ENCODE data around the gene MACROD2.
"Not testable (repeated sequence)": the region's sequence is repeated elsewhere in the genome, so short reads cannot be mapped to it uniquely, and the experiment has no call there.

MACROD2 gene

DNA sequence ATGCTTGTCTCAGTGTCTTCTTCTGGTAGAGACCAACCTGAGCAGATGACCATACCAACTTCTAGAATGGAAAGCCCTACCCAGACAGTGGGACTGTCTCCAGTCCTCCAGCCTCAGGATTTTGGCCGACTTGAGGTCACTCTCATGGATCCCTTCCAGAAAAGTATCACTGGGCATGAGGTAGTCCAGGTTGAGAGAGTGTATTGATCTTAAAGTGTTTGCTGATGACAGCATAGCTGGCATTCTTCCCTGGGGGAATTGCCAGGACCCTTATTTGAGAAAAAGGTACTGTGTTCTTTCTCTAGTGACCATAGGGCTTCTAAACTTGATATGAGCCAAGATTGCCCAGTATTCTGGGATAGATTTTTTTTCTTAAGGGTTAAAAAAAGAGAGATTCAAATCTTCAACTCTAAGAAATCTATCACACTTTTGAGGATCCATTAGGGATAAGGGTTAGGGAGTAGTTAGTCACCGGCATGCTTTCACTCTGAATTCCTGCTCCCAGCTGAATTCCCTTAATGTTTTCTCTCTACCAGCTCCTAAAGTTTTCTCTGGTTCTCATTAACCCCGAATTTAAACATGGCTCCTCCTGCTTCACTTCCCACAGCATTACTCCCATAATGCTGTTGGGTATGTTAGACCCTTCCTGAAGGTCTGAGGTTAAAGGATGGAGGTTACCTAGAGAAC is 415.7 kb downstream of the MACROD2 start:
- DNase-seq (ENCODE audit: low spot score), result no peak

DNA sequence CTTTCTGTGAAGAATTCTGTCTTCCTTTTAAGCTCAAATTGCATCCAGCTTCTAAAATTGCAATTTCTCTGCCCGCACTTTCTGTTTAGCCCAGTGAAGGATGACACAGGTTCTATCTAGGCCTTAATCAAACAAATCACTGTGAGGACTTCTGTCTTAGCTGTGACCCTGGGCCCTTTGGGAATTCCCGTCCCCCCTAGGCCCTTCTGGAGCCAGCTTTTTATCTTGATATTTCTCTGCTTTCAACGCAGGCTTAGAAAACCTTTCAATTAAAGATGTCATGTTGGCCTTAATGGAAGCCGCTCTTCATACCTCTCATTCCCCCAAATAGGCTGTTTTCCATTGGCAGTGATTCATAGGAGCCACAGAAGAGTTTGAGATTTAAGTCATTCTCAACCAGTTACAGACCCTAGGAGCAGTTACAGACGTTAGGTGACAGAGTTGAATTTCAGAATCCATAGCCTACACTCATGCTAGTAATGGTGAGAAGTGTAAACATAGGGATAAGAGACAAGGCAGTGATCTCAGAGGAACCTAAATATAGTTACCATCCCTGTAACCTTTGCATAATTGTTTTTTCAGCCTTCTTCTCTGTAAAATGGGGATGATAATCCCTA is 416.9 kb downstream of the MACROD2 start:
- no peak for DNase-seq (ENCODE audit: low spot score)

DNA sequence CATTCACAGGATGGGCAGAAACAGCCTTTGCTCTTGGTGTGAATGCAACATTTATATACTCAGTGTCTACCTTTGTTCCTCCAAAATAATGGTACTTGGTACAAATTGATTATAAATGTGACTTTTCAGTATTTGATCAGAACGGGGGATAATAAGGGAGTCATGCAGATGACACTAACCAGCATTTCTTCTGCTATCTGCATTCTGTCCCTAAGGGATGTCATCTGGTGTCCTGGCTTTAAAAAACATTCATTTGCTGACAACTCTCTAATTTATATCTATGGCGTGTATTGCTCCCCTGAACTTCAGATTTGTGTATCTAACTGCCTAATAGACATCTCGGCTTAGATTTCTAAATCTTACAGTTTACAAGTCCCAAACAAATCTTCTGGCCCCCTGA is 418.5 kb downstream of the MACROD2 start:
- DNase-seq (ENCODE audit: low spot score), result no peak

DNA sequence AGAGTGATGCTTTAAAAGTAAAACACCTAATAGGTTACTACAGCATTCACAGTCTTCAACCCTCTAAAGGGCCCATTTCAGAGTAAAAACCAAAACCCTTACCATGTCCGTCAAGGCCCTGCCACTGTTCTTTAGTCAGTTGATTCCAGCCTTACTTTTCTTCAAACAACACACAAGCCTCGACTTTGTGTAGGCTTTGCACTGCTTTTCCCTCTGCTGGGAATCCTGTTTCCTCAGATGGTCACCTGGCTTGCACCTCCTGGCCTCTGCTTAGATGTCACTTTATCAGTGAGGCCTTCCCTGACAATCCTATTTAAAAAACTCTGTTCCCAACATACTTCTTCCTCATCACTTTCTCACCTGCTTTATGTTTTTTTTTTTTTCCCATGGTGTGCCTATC is 419.2 kb downstream of the MACROD2 start:
- no peak for DNase-seq (ENCODE audit: low spot score)

DNA sequence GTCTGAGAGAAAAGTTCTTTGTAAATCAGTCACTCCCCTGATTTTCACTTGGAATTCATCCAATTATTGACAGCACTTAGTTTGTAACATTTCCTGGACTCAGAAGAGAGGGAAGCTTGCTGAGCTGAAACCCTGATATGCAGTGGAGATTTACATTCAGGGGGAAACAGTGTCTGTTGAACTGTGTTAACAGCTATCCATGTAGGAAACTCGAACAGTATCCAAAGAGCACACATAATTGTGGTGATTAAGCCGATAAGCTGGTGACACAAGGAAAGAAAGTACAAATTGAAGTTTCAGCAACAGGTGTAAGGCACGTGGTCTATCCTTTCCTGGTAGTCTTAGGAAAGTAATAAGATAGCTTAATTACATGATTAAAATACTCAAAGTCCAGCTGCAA is 420.2 kb downstream of the MACROD2 start:
- no peak for DNase-seq (ENCODE audit: low spot score)

DNA sequence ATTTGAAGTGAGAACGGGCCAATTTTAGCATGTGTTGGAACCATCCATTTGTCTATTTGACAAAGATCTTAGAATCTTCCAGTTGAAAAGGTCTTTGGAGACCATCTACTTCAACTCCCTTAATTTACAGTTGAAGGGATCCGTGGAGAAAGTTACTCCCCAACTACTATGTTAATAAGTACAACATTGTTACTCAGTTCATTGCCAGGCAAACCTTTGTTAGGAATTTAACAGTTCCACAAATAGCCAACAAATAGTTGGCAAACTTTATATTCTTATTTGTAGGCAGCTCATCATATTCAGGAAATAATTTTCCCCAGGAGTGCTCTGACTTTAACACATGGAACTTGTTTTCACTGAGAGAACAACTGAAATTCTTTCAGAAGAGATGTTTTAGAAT is 423.1 kb downstream of the MACROD2 start:
- DNase-seq (ENCODE audit: low spot score), result no peak

DNA sequence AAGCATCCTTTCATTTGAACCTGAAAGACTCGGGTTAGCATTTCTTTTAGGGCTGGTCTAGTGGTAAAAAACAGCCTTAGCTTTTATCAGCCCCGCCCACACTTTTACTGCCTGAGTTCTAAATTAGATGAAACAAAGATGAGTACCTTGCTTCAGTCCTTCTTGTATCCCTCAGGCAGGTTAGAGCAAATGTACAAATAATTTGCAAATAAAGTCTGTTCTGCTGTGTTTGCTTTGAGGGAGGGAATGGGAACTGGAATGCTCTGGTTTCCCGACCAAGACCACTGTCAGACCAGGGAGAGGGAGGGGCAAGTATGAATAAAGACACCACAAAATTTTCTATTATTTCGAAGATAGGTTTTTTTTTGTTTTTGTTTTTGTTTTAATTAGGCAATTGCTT is 427.6 kb downstream of the MACROD2 start:
- no peak for DNase-seq (ENCODE audit: low spot score)

DNA sequence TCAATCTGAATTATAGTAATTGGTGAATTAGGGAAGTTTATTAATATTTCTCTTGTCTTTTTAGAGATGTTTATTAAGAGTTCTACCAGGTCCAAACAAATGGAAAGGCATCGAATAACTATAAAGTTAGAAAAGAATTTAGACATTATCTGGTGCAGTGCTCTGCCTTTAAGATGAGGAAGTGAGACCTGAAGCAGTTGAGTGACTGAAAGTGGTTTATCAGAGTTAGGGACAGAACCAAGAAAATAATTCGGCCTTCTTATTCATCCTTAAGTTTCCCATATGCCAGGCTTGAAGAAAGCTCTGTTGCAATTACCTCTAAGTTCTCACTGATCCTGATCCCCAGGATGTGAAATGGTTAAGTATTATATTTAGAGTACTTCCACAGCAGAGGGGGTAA is 436.3 kb downstream of the MACROD2 start:
- no peak for DNase-seq (ENCODE audit: low spot score)

DNA sequence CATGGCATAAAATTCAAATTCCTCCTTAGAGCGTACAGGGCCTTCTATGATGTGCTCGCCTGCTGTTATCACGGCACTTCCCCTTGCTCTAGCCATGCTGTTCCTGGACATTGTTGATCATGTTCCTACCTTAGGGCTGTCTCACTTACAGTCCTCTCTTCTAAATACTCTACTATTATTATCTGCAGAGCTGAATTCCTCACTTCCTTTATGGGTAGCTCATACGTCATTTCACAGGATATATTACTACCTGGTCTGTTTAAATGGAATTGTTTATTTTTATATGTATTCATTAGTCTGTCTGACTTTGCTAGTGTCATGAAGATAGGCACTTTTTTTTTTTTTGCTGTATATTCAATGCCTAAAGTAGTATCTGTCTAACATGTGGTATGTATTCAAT is 436.8 kb downstream of the MACROD2 start:
- DNase-seq (ENCODE audit: low spot score), result no peak

DNA sequence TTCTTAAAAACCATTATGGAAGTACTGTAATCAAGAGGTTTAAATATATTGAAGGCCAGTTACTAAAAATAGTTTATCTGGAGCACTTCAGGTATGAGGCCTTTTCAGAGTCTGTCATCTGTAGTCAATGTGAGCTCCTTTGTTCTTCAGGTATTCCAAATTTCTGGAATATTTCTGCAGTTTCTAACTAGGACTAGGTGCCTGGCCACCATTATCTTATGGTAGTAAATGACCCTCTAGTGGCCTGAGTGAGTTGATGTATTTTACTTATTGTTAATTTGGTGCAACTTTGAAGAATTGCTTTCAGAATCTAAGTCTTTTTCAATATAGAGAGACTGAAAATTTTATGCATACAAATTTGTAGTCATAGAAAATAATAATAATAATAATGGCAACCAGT is 437.3 kb downstream of the MACROD2 start:
- no peak for DNase-seq (ENCODE audit: low spot score)

DNA sequence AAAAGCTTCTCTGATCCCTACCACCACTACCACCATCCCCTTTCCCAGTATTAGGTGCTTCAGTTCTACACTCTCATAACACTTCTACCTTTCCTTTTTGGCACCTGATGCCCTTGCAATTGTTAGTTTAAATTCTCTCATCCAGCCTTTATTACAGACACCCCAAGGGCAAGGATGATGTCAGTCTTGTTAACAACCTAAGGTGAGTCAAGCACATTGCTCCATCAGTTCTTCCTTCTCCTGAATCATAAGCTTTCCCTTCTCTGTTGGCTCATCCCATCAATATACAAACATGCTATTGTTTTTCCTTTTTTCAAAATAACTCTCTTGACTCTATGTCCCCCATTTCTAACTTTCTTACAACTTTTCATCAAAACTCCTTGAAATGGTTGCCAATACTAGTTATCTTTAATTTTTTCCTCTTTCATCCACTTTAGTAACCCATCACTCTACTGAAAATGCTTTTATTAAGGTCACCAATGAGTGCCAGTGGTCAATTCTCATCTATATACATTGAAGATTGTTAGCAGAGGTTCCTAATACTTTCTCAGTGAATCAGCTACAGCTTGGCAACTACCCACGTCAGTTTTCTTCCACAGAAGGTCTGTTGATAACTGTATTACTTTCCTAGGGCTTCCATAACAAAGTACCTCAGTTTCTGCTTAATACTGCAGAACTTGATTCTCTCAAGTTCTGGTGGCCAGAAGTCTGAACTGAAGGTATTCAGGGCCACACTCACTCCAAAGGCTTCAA is 439.2 kb downstream of the MACROD2 start:
- no peak for DNase-seq (ENCODE audit: low spot score)

DNA sequence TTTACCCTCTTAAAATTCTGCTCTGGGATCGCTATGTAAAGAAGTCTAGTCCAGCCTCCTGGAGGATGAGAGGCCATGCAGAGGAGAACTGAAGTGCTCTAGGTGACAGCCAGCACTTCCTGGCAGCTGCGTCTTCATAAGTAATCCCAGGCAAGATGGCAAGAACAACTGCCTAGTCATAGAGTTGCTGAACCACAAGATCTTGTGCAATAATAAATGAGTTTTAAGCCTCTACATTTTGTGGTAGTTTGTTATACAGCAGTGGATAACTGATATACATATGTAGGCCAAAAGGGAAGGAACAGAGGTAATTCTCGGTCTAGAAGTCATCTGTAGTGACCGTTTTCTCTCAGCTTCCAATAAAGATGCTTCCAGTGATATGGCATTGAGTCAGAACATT is 445.9 kb downstream of the MACROD2 start:
- no peak for DNase-seq (ENCODE audit: low spot score)

DNA sequence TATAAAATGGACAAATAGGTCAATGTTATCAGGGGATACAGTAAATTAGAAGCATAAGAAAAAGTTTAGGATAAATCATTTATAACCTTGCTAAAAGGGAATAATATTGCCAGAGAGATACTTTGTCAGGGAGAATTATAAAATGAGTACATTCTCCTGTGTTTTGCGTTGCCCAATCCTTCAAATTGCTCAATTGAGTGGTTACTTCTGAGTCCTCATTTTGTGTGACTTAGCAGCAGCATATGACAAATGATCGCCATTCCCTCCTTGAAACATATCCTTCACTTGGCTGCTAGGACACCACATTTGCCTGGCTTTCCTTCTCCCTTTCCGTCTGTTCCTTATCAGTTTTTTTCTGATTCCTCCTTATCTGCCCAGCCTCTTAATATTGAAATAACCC is 448.8 kb downstream of the MACROD2 start:
- no peak for DNase-seq (ENCODE audit: low spot score)

DNA sequence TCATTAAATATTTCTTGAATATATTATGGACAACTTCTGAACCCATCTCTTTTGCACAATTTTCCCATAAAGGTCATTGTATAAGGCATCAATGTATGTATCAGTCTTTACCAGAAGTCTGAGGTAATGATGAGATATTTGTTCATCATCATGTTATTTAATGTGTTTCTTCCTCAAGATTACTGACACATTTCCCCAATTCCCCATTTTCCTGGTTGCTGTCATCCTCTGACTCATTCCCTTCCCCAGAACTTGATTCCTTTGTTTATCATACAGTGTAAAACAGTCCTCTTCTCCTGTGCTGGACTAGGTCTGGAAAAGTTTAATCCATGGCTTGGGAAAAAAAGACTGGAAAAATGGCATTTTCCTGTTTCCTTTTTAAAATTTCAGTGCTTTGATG is 450.0 kb downstream of the MACROD2 start:
- DNase-seq (ENCODE audit: low spot score), result no peak

DNA sequence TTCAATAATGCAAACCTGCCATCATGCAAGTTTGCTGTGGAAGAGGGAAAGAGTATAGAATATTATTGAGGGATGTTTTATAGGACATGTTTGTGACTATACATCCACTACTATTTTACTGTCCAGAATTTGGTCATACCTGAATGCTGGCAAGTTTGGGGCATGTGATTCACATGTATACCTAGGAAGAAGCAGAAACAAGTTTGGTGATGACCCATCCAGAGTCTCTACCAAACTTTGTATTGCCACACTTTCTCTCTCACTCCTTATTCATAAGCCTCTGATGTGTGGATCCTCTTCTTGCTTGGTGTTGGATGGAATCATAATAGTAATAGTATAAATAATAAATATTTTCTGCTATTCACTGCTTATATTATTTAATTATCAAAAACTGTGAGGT is 450.6 kb downstream of the MACROD2 start:
- DNase-seq (ENCODE audit: low spot score), result no peak

DNA sequence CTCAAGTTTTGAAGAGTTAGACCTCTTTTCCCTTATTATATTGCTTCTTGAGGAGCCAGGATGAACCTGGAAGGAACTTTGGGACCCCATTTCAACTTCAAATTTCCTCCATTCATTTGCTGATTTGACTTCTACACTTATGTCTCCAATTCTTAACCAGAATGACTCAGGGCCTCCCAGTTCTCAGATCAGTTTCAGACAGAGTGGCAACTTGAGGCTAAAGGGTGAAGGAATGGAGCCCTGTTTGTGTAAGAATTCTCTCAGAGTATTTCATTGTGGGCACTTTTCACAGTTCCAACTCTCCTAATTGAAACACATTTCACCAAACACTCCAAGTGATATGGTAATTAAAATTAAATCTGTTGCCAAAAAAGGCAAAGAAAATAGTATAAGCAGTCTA is 451.1 kb downstream of the MACROD2 start:
- DNase-seq (ENCODE audit: low spot score), result no peak

DNA sequence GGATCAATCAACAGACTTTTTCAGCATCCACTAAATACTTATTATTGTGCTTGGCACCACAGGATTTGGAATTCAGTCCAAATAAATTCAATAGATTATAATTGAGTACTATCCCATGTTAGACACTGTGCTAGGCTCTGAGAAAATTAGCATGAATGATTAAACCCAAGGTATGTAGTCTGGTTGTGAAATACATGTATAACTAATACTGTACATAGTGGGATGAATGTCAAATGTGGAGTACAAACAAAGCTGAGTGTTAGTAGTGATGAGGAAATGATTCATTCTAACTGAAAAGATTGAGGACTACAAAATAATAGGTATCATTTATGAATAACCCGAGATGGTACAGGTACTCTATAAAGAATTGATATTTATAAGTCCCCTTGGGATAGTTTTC is 454.0 kb downstream of the MACROD2 start:
- DNase-seq (ENCODE audit: low spot score), result no peak

DNA sequence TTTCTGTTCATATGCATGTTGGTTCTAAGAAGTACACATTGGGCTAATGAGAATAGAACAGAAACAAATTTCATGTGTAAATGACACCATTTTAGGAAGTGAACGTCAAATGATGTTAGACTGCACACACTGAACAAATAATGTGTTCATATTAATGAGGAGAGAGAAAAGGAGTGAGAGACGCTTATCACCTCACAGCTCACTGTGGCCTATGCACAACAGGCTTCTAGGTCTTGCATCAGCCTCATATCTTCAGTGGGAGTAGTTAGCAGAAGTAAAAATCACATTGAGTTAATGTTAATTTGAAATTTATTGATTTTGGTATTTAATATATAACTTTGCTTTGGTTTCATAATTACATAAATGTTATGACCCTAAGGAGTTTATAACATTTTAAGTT is 454.9 kb downstream of the MACROD2 start:
- DNase-seq (ENCODE audit: low spot score), result no peak

DNA sequence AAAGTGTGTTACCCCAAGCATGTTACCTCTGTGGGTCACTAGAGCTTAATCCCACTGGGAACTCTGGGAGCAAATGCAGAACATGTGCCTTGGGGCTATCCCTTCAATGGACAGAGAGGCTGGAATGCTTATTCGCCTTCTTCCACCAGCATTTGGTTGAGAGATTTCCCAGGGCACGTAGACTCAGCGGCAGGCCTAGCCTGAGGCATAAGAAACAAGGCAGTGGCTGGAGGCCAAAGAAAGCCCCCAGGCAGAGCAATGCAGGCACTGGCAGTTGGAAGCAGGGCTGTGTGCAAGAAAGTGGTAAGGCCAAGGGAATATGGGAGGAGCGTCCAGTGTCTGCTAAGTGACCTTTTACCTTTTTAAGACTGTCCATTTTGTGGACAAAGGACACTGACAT is 456.1 kb downstream of the MACROD2 start:
- no peak for DNase-seq (ENCODE audit: low spot score)

DNA sequence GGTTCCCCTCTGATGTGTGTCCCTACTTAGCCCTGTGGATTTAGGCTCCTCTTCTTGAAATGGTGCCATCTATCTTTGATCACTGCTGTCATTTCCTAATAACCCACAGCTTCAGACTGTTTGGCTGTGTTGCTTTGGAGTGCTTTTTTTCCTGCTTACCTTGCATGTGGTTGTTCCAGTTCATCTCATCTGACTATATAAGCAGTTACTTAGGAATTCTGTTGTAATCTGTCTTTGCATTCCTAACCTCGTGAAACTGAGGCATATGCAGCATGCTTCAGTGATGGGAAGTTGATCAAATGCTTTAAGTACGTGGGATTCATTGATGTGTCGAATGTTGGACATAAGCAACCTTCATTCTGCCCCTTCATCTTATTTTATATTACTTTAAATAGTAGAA is 457.9 kb downstream of the MACROD2 start:
- DNase-seq (ENCODE audit: low spot score), result no peak

DNA sequence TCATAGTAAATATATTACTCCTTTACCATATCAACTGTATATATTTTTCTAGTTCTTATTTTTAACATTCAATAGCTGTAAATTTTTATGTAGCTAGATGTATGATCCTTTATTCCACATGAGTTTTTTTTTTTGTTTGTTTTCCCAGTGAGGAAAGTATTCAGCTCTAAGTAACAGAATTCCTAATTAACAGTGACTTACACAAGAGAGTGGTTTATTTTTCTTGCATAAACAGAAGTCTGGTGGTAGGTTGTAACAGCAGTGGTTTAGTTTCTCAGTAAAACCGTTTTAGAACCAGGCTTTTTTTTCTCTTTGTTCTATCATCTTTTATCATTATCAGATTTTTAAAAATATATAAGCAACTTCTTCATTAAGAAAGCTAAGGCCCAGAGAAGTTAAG is 459.0 kb downstream of the MACROD2 start:
- DNase-seq (ENCODE audit: low spot score), result no peak

DNA sequence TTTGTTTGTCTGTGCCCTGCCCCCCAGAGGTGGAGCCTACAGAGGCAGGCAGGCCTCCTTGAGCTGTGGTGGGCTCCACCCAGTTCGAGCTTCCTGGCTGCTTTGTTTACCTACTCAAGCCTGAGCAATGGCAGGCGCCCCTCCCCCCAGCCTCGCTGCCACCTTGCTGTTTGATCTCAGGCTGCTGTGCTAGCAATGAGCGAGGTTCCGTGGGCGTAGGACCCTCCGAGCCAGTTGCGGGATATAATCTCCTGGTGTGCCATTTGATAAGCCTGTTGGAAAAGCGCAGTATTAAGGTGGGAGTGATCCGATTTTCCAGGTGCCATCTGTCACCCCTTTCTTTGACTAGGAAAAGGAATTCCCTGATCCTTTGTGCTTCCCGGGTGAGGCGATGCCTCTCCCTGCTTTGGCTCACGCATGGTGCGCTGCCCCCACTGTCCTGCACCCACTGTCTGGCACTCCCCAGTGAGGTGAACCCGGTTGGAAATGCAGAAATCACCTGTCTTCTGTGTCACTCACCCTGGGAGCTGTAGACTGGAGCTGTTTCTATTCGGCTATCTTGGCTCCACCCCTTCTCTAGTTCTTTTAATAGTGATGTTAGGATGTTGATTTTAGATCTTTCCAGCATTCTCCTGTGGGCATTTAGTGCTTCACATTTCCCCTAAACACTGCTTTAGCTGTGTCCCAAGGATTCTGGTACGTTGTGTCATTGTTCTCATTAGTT is 471.9 kb downstream of the MACROD2 start:
- DNase-seq (ENCODE audit: low spot score), result not testable (repeated sequence)

All from germinal center (tissue), 1 donor.